G401.6 (cell line): ENCODE measurements around the gene PXMP4.
"Not testable (repeated sequence)": the region's sequence is repeated elsewhere in the genome, so short reads cannot be mapped to it uniquely, and the experiment has no call there.

ENCODE experiments used
- FAIRE-seq: peaks from 2 replicates; lab custom pipeline; 2012; peaks lifted over from hg19 to GRCh38; lab: Jason Lieb, UNC

The PXMP4 gene

GRCh38 chr20:33701629-33702450, 18.3 kb downstream of the PXMP4 start:
- no peak for FAIRE-seq

GRCh38 chr20:33700696-33701441, 19.2 kb downstream of the PXMP4 start:
- not testable (repeated sequence) for FAIRE-seq

- not testable (repeated sequence) for FAIRE-seq
Measured at GRCh38 chr20:33698966-33699365, 21.1 kb downstream of the PXMP4 start.

GRCh38 chr20:33697129-33697528, 23.0 kb downstream of the PXMP4 start:
- no peak for FAIRE-seq

- FAIRE-seq: no peak
Measured at GRCh38 chr20:33696448-33696847, 23.7 kb downstream of the PXMP4 start.

GRCh38 chr20:33694639-33695012, 25.5 kb downstream of the PXMP4 start:
- FAIRE-seq: no peak

- FAIRE-seq: no peak
Measured at GRCh38 chr20:33693741-33694638, 26.1 kb downstream of the PXMP4 start.

GRCh38 chr20:33693289-33693688, 26.8 kb downstream of the PXMP4 start:
- no peak for FAIRE-seq

- no peak for FAIRE-seq
Measured at GRCh38 chr20:33689973-33690372, 30.1 kb downstream of the PXMP4 start.

GRCh38 chr20:33689493-33689892, 30.6 kb downstream of the PXMP4 start:
- no peak for FAIRE-seq

GRCh38 chr20:33688938-33689424, 31.1 kb downstream of the PXMP4 start:
- FAIRE-seq: no peak

- no peak for FAIRE-seq
Measured at GRCh38 chr20:33687993-33688937, 31.8 kb downstream of the PXMP4 start.

- no peak for FAIRE-seq
Measured at GRCh38 chr20:33687370-33687915, 32.7 kb downstream of the PXMP4 start.

- FAIRE-seq: no peak
Measured at GRCh38 chr20:33686984-33687366, 33.1 kb downstream of the PXMP4 start.

GRCh38 chr20:33686100-33686983, 33.8 kb downstream of the PXMP4 start, which contains the start of gene E2F1:
E2F1 (minus strand) TSS chr20:33686385; CDS start chr20:33686264, 121 bp downstream.
- no peak for FAIRE-seq

GRCh38 chr20:33685328-33686099, 34.6 kb downstream of the PXMP4 start:
- FAIRE-seq: no peak

GRCh38 chr20:33684533-33685327, 35.4 kb downstream of the PXMP4 start:
- no peak for FAIRE-seq

- FAIRE-seq: no peak
Measured at GRCh38 chr20:33681728-33682353, 38.3 kb downstream of the PXMP4 start.
